GM18520 (cell line): ENCODE results near the gene POLR2H.

ENCODE experiments used
- ATAC-seq: cut with Tn5 transposase; IDR thresholded peaks from one replicate; pipeline ENCODE4 v1.9.1; 2021; ENCODE audit not compliant: unreplicated experiment

The POLR2H gene

DNA sequence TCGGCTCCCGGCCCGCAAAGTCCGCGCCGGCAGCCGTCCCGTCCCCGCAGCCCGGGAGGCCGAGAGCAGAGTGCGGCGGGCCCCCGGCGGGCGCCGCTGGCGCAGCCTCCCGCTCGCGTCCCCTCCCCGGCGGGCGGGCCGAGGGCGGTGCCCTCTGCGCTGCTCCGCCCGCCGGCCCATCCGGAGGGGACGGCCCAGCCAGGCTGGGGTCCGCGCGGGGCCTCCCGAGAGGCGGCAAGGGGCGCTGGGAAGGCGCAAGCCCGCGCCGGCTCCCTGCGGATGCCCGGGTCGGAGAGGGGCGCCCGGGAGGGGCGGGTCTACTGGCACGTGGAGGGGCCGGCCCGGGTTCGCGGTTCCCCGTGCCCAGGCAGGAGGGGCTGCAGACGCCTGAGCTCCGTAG is at the start of gene POLR2H, which contains the start of gene CLCN2:
Gene POLR2H, plus strand, starts transcription at position 179 of the 400 bp plus-strand sequence. CDS start 1,783 bp downstream, outside the sequence.
Gene CLCN2, minus strand, starts transcription at position 74 of the 400 bp plus-strand sequence. CDS start 126 bp downstream, outside the sequence.
- peak; percentile 27 for ATAC-seq

DNA sequence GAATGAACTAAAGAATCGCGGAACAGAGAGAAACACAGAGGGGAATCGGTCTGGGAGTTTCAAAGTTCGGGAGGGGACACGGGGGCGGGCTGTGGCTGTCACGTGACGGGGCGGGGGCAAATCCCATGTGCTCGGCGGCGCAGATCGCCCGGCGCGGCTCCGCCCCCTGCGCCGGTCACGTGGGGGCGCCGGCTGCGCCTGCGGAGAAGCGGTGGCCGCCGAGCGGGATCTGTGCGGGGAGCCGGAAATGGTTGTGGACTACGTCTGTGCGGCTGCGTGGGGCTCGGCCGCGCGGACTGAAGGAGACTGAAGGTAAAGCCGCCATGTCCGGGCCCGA is 47.2 kb upstream of the POLR2H start, which contains the start of gene EIF4G1:
Gene EIF4G1, plus strand, starts transcription at position 244 of the 337 bp plus-strand sequence. CDS start 1,191 bp downstream, outside the sequence.
- peak; percentile 80 for ATAC-seq

DNA sequence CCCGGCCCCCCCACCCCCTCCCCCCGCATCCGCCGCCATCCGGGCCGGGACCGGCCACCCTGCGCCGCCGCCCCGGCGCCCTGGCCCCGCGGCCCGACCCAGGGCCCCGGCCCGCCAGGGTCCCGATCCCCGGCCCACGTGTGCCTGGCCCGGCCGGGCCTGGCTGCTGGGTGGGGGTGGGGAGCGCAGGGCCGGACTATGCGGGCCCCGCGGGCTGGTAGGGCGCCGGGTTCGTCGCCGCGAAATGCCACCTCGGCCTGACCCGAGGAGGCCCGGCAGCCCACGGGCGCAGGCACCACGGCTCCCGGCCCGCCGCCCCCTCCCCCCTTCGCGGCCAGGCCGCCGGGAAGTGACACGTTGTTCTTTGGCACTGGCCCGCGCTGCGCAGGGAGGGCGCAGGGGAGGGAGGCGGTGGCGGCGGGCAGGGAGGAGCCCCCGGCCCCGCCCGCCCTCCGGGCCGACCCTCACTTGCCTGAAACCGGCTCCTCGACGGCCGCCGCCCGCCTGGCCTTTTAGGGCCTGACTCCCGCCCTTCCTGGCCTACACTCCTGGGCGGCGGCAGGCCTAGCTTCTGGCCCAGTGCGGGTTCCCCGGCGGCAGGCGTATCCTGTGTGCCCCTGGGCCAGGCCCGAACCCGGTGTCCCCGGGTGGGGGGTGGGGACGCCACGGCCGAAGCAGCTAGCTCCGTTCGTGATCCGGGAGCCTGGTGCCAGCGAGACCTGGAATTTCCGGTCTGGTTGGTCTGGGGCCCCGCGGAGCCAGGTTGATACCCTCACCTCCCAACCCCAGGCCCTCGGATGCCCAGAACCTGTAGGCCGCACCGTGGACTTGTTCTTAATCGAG is 46.6 kb upstream of the POLR2H start:
- peak; percentile 25 for ATAC-seq

DNA sequence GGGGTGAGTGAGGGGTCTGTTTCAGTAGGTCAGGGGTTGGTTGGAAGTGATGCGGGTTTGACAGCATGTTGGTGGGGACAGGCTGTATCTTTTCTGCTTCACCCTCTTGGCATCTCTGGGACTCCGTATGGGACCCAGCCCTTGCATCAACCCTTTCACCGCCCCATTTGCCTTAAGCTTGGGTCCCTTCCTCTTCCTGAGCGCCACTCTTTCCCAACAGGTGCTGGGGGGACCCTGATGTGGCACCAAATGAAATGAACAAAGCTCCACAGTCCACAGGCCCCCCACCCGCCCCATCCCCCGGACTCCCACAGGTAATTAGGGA is 46.0 kb upstream of the POLR2H start:
- ATAC-seq: no peak

DNA sequence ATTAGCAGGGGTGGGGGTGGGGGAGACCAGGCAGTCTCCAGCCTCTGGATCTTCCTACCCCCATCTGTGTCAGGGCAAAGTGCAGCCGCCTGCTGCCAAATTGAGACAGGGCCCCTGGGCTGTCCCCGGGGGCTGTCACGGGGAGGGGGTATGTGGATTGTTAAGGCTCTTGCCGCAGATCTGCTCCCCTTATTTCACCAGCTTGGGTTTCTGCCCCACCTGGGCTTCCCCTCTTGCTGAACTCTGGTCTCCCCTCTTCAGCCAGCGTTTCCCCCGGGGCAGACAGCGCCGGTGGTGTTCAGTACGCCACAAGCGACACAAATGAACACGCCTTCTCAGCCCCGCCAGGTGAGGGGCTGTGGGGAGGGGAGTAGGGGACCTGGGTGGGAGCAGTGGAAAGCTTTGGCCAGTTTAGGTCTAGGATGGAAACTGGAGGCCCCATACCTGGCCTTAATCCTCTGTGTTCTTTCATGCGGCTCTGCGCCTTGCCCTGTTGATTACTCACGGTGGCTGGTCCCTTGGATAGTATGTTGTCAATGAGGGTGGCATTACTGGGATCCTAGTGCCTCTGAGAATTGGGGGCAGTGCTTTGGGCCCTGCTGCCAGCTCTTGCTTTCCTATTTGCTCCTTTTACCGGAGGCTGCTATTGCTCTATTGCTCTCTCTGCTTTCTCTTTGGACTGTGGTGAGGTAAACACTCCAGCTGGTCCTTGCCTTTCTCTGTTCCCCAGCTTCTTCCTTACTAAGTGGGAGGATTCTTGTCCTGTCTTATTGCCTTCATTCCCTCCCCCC is 45.4 kb upstream of the POLR2H start:
- no peak for ATAC-seq

DNA sequence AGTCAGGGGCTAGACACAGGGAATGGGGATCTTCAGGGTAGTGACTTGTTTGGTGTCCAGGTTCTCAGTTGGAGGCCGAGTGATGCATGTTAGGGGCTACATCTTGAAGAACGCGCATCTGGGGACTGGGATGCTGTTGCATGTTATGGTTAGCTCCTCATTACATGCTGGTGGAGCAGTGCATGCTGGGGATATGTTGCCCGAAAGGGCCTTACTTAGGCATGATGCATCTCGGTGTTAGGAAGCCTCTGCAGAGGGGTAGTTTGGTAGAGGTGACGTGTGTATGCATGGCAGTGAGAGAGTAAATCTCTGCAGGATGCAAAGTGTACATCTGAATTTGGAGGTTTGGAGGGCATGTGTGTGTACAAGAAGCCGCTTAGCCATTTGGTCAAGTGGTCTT is 44.7 kb upstream of the POLR2H start:
- ATAC-seq: no peak

DNA sequence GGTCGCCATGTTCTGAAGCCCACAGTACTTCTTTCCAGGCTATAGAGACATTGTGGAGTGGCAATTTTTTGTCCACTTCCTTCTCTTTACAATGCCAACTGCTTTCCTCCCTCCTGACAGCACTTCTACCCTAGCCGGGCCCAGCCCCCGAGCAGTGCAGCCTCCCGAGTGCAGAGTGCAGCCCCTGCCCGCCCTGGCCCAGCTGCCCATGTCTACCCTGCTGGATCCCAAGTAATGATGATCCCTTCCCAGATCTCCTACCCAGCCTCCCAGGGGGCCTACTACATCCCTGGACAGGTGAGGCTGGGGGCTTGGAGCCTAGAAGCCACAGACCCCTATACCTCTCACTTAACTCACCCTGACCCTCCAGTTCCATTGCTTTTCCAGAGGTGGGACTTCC is 44.3 kb upstream of the POLR2H start:
- no peak for ATAC-seq

DNA sequence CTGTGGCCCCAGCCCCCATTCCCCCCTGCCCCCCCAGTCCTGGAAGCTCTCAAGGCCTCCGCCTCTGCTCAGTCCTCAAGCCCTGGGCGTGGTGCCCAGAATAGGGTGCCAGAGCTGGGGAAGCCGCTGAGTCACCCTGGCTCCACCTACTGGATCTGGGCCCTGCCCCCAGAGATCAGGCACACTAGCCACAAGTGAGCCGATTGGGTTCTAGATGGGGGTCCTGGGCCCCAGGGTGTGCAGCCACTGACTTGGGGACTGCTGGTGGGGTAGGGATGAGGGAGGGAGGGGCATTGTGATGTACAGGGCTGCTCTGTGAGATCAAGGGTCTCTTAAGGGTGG is 41.4 kb upstream of the POLR2H start:
- ATAC-seq: no peak

DNA sequence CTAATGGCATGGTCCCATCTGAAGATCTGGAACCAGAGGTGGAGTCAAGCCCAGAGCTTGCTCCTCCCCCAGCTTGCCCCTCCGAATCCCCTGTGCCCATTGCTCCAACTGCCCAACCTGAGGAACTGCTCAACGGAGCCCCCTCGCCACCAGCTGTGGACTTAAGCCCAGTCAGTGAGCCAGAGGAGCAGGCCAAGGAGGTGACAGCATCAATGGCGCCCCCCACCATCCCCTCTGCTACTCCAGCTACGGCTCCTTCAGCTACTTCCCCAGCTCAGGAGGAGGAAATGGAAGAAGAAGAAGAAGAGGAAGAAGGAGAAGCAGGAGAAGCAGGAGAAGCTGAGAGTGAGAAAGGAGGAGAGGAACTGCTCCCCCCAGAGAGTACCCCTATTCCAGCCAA is 39.8 kb upstream of the POLR2H start:
- ATAC-seq: no peak

DNA sequence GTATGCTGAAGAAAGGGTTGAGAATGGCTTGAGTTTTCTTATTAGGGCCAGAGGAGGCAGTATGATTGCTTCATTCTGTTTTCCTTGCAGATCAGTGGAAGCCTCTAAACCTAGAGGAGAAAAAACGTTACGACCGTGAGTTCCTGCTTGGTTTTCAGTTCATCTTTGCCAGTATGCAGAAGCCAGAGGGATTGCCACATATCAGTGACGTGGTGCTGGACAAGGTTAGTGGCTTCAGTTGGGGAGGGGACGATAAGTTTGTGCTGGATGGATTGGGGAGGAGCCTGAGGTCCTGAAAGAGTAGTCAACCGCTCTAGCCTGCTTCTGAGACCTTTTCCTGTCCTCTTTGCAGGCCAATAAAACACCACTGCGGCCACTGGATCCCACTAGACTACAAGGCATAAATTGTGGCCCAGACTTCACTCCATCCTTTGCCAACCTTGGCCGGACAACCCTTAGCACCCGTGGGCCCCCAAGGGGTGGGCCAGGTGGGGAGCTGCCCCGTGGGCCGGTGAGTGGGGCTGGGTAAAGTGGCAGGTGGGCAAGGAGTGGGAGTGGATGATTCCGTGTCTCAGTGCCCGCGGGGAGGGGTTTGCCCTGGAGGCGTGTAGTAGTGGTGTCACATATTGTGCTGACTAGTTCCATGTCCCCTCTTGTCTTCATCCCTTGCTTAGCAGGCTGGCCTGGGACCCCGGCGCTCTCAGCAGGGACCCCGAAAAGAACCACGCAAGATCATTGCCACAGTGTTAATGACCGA is 38.6 kb upstream of the POLR2H start:
- no peak for ATAC-seq

DNA sequence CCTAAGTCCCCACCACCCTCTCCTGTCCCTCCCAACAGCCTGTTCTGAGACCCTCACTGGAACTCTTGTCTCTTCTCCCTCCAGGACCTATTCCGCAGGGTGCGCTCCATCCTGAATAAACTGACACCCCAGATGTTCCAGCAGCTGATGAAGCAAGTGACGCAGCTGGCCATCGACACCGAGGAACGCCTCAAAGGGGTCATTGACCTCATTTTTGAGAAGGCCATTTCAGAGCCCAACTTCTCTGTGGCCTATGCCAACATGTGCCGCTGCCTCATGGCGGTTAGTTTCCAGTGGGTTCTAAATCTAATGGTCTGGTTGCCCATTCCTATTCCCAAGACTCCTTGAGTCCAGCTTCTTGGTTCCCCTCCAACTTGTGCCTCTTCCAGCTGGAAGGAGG is 37.8 kb upstream of the POLR2H start:
- ATAC-seq: no peak

DNA sequence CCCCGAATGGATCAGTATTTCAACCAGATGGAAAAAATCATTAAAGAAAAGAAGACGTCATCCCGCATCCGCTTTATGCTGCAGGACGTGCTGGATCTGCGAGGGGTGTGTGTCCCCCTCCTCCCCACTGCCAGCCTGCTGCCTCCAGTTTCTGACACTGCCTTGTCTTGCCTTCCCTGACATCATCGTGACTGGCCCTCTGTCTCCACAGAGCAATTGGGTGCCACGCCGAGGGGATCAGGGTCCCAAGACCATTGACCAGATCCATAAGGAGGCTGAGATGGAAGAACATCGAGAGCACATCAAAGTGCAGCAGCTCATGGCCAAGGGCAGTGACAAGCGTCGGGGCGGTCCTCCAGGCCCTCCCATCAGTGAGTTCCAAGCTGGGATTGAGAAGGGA is 36.2 kb upstream of the POLR2H start:
- no peak for ATAC-seq

DNA sequence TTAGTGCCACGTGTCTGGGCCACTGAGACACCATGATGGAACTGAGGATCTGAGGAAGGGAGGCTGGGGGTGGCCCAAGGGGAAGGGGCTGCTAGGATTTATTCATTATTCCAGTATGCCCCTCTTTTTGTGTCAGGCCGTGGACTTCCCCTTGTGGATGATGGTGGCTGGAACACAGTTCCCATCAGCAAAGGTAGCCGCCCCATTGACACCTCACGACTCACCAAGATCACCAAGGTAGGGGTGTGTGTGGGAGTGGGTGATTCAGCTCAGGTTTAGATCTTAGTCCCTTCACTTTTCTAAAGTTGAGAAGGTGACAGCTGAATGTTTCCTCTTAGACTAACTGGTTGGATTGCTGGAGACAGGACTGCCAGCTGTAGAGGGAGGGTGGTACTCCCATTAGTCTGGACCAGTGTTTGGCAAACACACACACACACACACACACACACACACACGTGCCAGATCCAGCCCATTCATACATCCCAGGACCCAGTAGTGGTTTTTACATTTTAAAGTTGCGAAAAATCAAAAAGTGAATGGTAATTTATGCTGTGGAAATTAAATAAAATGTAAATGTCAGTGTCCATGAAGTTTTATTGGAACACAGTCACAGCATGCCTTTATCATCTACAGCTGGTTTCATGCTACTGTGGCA is 35.7 kb upstream of the POLR2H start:
- ATAC-seq: no peak

DNA sequence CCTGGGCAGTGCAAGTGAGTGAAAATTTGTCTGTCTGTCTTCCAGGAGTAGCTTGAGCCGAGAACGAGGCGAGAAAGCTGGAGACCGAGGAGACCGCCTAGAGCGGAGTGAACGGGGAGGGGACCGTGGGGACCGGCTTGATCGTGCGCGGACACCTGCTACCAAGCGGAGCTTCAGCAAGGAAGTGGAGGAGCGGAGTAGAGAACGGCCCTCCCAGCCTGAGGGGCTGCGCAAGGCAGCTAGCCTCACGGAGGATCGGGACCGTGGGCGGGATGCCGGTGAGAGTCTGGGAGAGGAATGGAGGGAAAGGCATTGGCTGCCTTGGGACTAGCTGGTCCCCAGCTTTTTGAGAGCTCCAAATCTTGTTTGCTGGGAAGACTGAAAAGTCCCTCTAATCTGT is 34.3 kb upstream of the POLR2H start:
- no peak for ATAC-seq

DNA sequence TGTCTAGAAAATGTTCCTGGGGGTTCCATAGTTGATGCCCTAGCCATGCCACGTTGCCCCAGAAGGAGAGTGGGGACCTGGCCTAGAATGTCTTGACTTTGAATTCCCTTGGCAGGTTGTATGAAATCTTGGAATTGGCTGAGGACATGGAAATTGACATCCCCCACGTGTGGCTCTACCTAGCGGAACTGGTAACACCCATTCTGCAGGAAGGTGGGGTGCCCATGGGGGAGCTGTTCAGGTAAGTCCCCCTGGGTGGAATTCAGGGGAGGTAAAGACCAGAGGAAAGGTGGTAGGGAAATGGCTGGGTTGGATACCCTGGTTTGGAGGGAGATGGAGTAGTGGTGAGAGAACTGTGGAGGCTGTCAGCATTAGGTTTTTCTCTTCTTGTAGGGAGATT is 33.0 kb upstream of the POLR2H start:
- ATAC-seq: no peak

DNA sequence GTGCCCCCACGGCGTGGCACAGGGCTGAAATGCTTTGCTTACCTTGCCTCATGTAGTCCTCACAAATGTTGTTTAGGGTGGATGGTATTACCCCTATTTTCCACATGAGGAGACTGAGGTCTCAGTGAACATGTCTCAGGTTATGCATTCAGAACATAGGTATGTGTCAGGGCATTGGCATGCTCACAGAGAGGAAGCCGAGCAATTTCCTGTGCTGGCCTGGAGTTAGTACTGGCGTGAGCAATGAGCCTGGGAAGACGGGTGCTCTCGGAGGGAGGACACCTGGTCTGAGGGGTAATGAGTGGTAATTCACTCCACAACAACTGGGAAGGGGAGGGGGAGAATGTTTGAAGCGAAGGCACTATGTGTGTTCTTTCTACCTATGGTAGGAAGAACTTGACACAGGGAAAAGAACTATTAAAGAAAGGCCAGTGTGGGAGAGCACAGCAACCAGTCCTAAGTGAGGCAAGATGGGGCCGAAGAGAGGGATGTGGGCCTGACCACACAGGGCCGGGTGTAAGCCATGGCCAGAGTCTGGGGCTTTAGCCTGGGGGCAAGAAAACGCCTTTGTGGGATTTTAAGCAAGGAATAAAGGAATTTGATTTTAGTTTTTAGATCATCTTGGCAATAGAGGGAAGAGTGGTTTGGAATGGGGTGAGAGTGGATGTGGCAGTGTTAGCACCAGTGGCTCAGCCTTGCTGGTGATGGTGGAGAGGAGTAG is 29.0 kb upstream of the POLR2H start:
- ATAC-seq: no peak

DNA sequence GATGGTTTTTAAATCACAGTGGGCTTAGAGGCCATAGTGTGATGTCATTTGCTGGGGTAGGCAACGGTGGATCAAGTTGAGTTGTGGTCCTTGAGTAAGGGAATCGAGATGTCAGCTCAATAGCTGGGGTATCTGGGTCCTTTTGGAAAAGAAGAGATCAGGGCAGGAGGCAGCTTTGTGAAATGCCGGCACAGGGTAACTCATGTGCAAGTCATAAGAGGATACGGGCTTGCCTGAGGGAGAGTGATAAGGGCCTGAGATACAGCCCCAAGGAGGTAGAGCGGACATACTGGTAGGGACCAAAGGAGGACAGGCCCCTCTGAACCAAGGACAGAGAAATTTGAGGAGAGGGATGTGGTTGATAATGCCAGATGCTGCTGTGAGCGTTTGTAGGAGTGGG is 28.3 kb upstream of the POLR2H start:
- no peak for ATAC-seq

DNA sequence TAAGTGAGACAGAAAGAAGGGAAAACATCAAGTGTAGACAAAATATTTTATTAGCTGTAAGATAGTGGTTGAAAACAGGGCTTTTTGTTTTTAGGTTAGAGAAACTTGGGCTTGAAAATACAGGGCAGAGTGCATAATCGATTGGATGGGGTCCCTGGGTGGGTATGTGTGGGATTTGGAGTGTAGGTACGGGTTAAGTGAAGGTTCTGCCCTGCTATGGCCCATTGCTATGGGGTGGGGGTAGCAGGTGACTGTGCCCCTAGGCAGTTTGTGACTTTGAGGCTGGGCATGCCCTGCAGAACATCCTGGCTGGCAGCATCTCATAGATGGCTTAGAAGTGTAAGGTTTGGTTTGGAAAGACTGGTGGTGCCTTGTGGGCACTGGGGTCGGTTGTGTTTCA is 27.8 kb upstream of the POLR2H start:
- no peak for ATAC-seq

DNA sequence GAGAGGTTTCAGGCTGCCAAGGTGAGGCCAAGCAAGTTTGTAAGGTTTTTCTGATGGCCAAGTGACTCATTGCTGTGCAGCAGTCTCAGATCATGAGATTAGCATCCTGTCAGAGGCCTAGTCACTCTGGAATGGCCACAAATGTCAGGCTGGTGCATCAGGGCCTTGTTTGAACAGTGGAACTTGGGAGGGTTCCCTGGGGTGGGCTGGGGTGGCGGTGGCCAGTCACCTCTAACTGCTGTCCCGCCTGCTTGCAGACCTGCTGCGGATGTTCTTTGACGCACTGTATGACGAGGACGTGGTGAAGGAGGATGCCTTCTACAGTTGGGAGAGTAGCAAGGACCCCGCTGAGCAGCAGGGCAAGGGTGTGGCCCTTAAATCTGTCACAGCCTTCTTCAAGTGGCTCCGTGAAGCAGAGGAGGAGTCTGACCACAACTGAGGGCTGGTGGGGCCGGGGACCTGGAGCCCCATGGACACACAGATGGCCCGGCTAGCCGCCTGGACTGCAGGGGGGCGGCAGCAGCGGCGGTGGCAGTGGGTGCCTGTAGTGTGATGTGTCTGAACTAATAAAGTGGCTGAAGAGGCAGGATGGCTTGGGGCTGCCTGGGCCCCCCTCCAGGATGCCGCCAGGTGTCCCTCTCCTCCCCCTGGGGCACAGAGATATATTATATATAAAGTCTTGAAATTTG is 26.9 kb upstream of the POLR2H start:
- no peak for ATAC-seq

DNA sequence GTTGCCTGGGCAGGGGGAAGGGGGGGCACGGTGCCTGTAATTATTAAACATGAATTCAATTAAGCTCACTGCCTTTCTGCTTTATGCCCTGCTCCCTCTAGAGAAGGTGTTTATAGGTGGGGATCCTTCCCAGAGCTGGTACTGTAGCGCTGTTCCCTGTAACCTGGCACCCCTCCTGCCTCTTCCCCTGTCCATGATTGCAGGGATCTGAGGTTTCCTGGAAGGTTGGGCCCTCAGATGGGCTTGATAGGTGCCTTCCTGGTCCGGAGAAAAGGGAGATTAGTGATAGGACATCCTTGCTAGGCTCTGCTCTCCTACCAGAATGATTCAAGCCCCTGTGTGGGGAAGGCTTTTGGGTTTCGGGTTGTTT is 26.2 kb upstream of the POLR2H start:
- no peak for ATAC-seq
